ENCODE measurements around the gene TANC1. TPM values are rescaled to one million over a fixed set of nuclear protein-coding genes. Genes with fewer than 3 reads are reported as not detected.

Gene TANC1
- total and polyA plus RNA-seq, 2 experiments from 2014 or later, result 8.2 to 12.1 TPM

- no peaks in the 10 kb centered on the region for H3K4me1 ChIP-seq (ENCODE audit: insufficient read depth)
- H3K9me3 ChIP-seq (ENCODE audit: low read depth), result no peaks in the 10 kb centered on the region
- in situ Hi-C loops (cut with MboI), result no loop called here
- no peak overlapping the region for H3K4me3 ChIP-seq
- no peaks in the 10 kb centered on the region for H3K27me3 ChIP-seq (replicated peaks; ENCODE audit: insufficient read depth)
- no peak overlapping the region for H3K4me2 ChIP-seq (ENCODE audit: unreplicated experiment)
- no peaks in the 10 kb centered on the region for H3F3A ChIP-seq (ENCODE audit: insufficient read depth)
- no peak overlapping the region for H3K9ac ChIP-seq
- no peak for DNase-seq
- no peak overlapping the region for H2AFZ ChIP-seq
- H3K79me2 ChIP-seq (ENCODE audit: insufficient read depth), result no peaks in the 10 kb centered on the region
- no peaks in the 10 kb centered on the region for H4K20me1 ChIP-seq (ENCODE audit: insufficient read depth)
- no peak overlapping the region for H3K27ac ChIP-seq
- H3K9me2 ChIP-seq (ENCODE audit: insufficient read depth), result no peaks in the 10 kb centered on the region
- TF ChIP-seq EZH2 (IDR thresholded peaks at IDR 0.05; ENCODE audit: insufficient read depth, poor library complexity, severe bottlenecking) (no peak), EZH2phosphoT487 (IDR thresholded peaks at IDR 0.05; ENCODE audit: insufficient read depth, low read depth) (no peak)
- 96 to 97% methylated on average over 3 of the region's 3 CpGs for WGBS, 2 experiments (ENCODE audit: low coverage in 1 of 2, low lambda C conversion rate in 2 of 2, missing lambda C conversion rate in 2 of 2)
- 0 out of 2 replicates have a peak, but pooled peaks cover 3% of the 10 kb centered on the region for H3K36me3 ChIP-seq (ENCODE audit: low read depth)
Measured at GRCh38 chr2:159266554-159266953, 298.1 kb downstream of the TANC1 start.

GRCh38 chr2:159267921-159268320 lies 299.5 kb downstream of the TANC1 start:
- Histone ChIP-seq H3K4me1 (ENCODE audit: insufficient read depth) (no peaks in the 10 kb centered on the region), H3K27ac (no peak overlapping the region), H4K20me1 (ENCODE audit: insufficient read depth) (no peaks in the 10 kb centered on the region), H3K27me3 (replicated peaks; ENCODE audit: insufficient read depth) (no peaks in the 10 kb centered on the region), H3K9me2 (ENCODE audit: insufficient read depth) (no peaks in the 10 kb centered on the region), H3K36me3 (ENCODE audit: low read depth) (0 out of 2 replicates have a peak, but pooled peaks cover 5% of the 10 kb centered on the region), H3K4me3 (no peak overlapping the region), H3F3A (ENCODE audit: insufficient read depth) (no peaks in the 10 kb centered on the region), H3K9me3 (ENCODE audit: low read depth) (no peaks in the 10 kb centered on the region), H2AFZ (no peak overlapping the region), H3K9ac (no peak overlapping the region), H3K79me2 (ENCODE audit: insufficient read depth) (no peaks in the 10 kb centered on the region), H3K4me2 (ENCODE audit: unreplicated experiment) (no peak overlapping the region)
- in situ Hi-C loops (cut with MboI), result no loop called here
- no peak for DNase-seq
- WGBS, 2 experiments (ENCODE audit: low coverage in 1 of 2, low lambda C conversion rate in 2 of 2, missing lambda C conversion rate in 2 of 2), result 97 to 100% methylated on average over 1 of the region's 1 CpG
- TF ChIP-seq EZH2phosphoT487 (IDR thresholded peaks at IDR 0.05; ENCODE audit: insufficient read depth, low read depth) (no peak), EZH2 (IDR thresholded peaks at IDR 0.05; ENCODE audit: insufficient read depth, poor library complexity, severe bottlenecking) (no peak)

- 85 to 90% methylated on average over 4 of the region's 4 CpGs for WGBS, 2 experiments (ENCODE audit: low coverage in 1 of 2, low lambda C conversion rate in 2 of 2, missing lambda C conversion rate in 2 of 2)
- no peak overlapping the region for H2AFZ ChIP-seq
- no peaks in the 10 kb centered on the region for H3K27me3 ChIP-seq (replicated peaks; ENCODE audit: insufficient read depth)
- no peak overlapping the region for H3K4me2 ChIP-seq (ENCODE audit: unreplicated experiment)
- no peaks in the 10 kb centered on the region for H3F3A ChIP-seq (ENCODE audit: insufficient read depth)
- no peak for DNase-seq
- no peak overlapping the region for H3K4me3 ChIP-seq
- H3K9me3 ChIP-seq (ENCODE audit: low read depth), result no peaks in the 10 kb centered on the region
- in situ Hi-C loops (cut with MboI), result no loop called here
- no peak overlapping the region for H3K9ac ChIP-seq
- TF ChIP-seq EZH2phosphoT487 (IDR thresholded peaks at IDR 0.05; ENCODE audit: insufficient read depth, low read depth) (no peak), EZH2 (IDR thresholded peaks at IDR 0.05; ENCODE audit: insufficient read depth, poor library complexity, severe bottlenecking) (no peak)
- H3K4me1 ChIP-seq (ENCODE audit: insufficient read depth), result no peaks in the 10 kb centered on the region
- 0 out of 2 replicates have a peak, but pooled peaks cover 5% of the 10 kb centered on the region for H3K36me3 ChIP-seq (ENCODE audit: low read depth)
- H3K9me2 ChIP-seq (ENCODE audit: insufficient read depth), result no peaks in the 10 kb centered on the region
- H4K20me1 ChIP-seq (ENCODE audit: insufficient read depth), result no peaks in the 10 kb centered on the region
- H3K79me2 ChIP-seq (ENCODE audit: insufficient read depth), result no peaks in the 10 kb centered on the region
- no peak overlapping the region for H3K27ac ChIP-seq
Measured at GRCh38 chr2:159270744-159271379, 302.4 kb downstream of the TANC1 start.

- Histone ChIP-seq H2AFZ (no peak overlapping the region), H3K4me3 (no peak overlapping the region), H3K9me2 (ENCODE audit: insufficient read depth) (no peaks in the 10 kb centered on the region), H3K27ac (no peak overlapping the region), H3K27me3 (replicated peaks; ENCODE audit: insufficient read depth) (no peaks in the 10 kb centered on the region), H3K9ac (no peak overlapping the region), H4K20me1 (ENCODE audit: insufficient read depth) (no peaks in the 10 kb centered on the region), H3K79me2 (ENCODE audit: insufficient read depth) (no peaks in the 10 kb centered on the region), H3K36me3 (ENCODE audit: low read depth) (0 out of 2 replicates have a peak, but pooled peaks cover 5% of the 10 kb centered on the region), H3K4me2 (ENCODE audit: unreplicated experiment) (no peak overlapping the region), H3K4me1 (ENCODE audit: insufficient read depth) (no peaks in the 10 kb centered on the region), H3F3A (ENCODE audit: insufficient read depth) (no peaks in the 10 kb centered on the region), H3K9me3 (ENCODE audit: low read depth) (no peaks in the 10 kb centered on the region)
- DNase-seq, result no peak
- in situ Hi-C loops (cut with MboI), result no loop called here
- WGBS, 2 experiments (ENCODE audit: low coverage in 1 of 2, low lambda C conversion rate in 2 of 2, missing lambda C conversion rate in 2 of 2), result 77 to 80% methylated on average over 5 of the region's 5 CpGs
- TF ChIP-seq EZH2 (IDR thresholded peaks at IDR 0.05; ENCODE audit: insufficient read depth, poor library complexity, severe bottlenecking) (no peak), EZH2phosphoT487 (IDR thresholded peaks at IDR 0.05; ENCODE audit: insufficient read depth, low read depth) (no peak)
Measured at GRCh38 chr2:159272156-159272555, 303.7 kb downstream of the TANC1 start.

All from GM23248 (cell line).